ENCODE data around the gene CARD10.
"Not testable (repeated sequence)": the region's sequence is repeated elsewhere in the genome, so short reads cannot be mapped to it uniquely, and the experiment has no call there.

CARD10 gene

GRCh38 chr22:37553725-37554124, 34.5 kb upstream of the CARD10 start:
- no peak for DNase-seq (ENCODE audit: low read depth)

GRCh38 chr22:37552524-37553163, 33.4 kb upstream of the CARD10 start:
- peak; percentile 86 for DNase-seq (ENCODE audit: low read depth)

- no peak for DNase-seq (ENCODE audit: low read depth)
These were observed 32.8 kb upstream of the CARD10 start for GRCh38 chr22:37551981-37552380.

- not testable (repeated sequence) for DNase-seq (ENCODE audit: low read depth)
These were observed 31.7 kb upstream of the CARD10 start for GRCh38 chr22:37550921-37551320.

GRCh38 chr22:37549704-37550059, 30.5 kb upstream of the CARD10 start:
- DNase-seq (ENCODE audit: low read depth), result peak; percentile 77

- peak; percentile 38 for DNase-seq (ENCODE audit: low read depth)
These were observed 28.1 kb upstream of the CARD10 start for GRCh38 chr22:37547251-37547741.

GRCh38 chr22:37546437-37547250, 27.4 kb upstream of the CARD10 start:
- peak; percentile 88 for DNase-seq (ENCODE audit: low read depth)

- peak; percentile 99 for DNase-seq (ENCODE audit: low read depth)
These were observed 26.7 kb upstream of the CARD10 start for GRCh38 chr22:37545703-37546436.

GRCh38 chr22:37544955-37545702, 25.9 kb upstream of the CARD10 start:
- peak; percentile 79 for DNase-seq (ENCODE audit: low read depth)

GRCh38 chr22:37542959-37543358, 23.7 kb upstream of the CARD10 start:
- no peak for DNase-seq (ENCODE audit: low read depth)

GRCh38 chr22:37542416-37542815, 23.2 kb upstream of the CARD10 start:
- DNase-seq (ENCODE audit: low read depth), result not testable (repeated sequence)

GRCh38 chr22:37539790-37540189, 20.6 kb upstream of the CARD10 start:
- not testable (repeated sequence) for DNase-seq (ENCODE audit: low read depth)

GRCh38 chr22:37538590-37539357, 19.6 kb upstream of the CARD10 start:
- peak; percentile 94 for DNase-seq (ENCODE audit: low read depth)

- DNase-seq (ENCODE audit: low read depth), result no peak
These were observed 15.9 kb upstream of the CARD10 start for GRCh38 chr22:37535159-37535558.

- no peak for DNase-seq (ENCODE audit: low read depth)
These were observed 15.2 kb upstream of the CARD10 start for GRCh38 chr22:37534445-37534844.

- peak; percentile 81 for DNase-seq (ENCODE audit: low read depth)
These were observed 14.8 kb upstream of the CARD10 start for GRCh38 chr22:37533995-37534394.

- DNase-seq (ENCODE audit: low read depth), result no peak
These were observed 10.6 kb upstream of the CARD10 start for GRCh38 chr22:37529652-37530345.

GRCh38 chr22:37527952-37528351, 8.7 kb upstream of the CARD10 start:
- not testable (repeated sequence) for DNase-seq (ENCODE audit: low read depth)

GRCh38 chr22:37527081-37527752, 8.0 kb upstream of the CARD10 start:
- DNase-seq (ENCODE audit: low read depth), result peak; percentile 41

- peak; percentile 31 for DNase-seq (ENCODE audit: low read depth)
These were observed 7.2 kb upstream of the CARD10 start for GRCh38 chr22:37526376-37526775.

Data from EH (cell line).